GM18498 (cell line): ENCODE data around the gene IGF2BP2.

Source experiments
- ATAC-seq: cut with Tn5 transposase; IDR thresholded peaks from one replicate; pipeline ENCODE4 v1.9.1; 2021; ENCODE audit warnings: mild to moderate bottlenecking, moderate library complexity; ENCODE audit not compliant: unreplicated experiment

Gene IGF2BP2

GRCh38 chr3:185595526-185595925 lies 229.3 kb downstream of the IGF2BP2 start:
- peak; percentile 63 for ATAC-seq

GRCh38 chr3:185594073-185594472 lies 230.8 kb downstream of the IGF2BP2 start:
- ATAC-seq, result no peak
